GM10266 (cell line): ENCODE data around the gene ROR1.
A peak's percentile ranks its signal among the peaks of the same experiment; 100 is the strongest.
"Not testable (repeated sequence)": the region's sequence is repeated elsewhere in the genome, so short reads cannot be mapped to it uniquely, and the experiment has no call there.

Experiments used
- DNase-seq: peaks from one replicate; pipeline ENCODE4 v3.0.0; 2012; ENCODE audit errors: extremely low spot score
- CTCF ChIP-seq: IDR thresholded peaks from 2 replicates; pipeline ENCODE4 v1.5.1; 2012; ENCODE audit warnings: mild to moderate bottlenecking, low read depth; ENCODE audit not compliant: control insufficient read depth, insufficient read depth; ENCODE audit errors: missing control alignments

Gene ROR1

GRCh38 chr1:63821091-63822005, 47.5 kb downstream of the ROR1 start:
- no peak for DNase-seq
- no peak for TF ChIP-seq CTCF

GRCh38 chr1:63822540-63822939, 48.7 kb downstream of the ROR1 start:
- no peak for DNase-seq
- no peak for TF ChIP-seq CTCF

GRCh38 chr1:63824451-63824850, 50.6 kb downstream of the ROR1 start:
- TF ChIP-seq CTCF = no peak
- no peak for DNase-seq

GRCh38 chr1:63825111-63825510, 51.3 kb downstream of the ROR1 start:
- TF ChIP-seq CTCF = no peak

GRCh38 chr1:63826246-63826861, 52.5 kb downstream of the ROR1 start:
- not testable (repeated sequence) for DNase-seq

More at GRCh38 chr1:63825111-63825510, 51.3 kb downstream of the ROR1 start:
- DNase-seq = no peak

- DNase-seq = no peak
- TF ChIP-seq CTCF = no peak
These were observed 53.8 kb downstream of the ROR1 start for GRCh38 chr1:63827411-63828321.

- DNase-seq = peak; percentile 57
- TF ChIP-seq CTCF = no peak
These were observed 54.7 kb downstream of the ROR1 start for GRCh38 chr1:63828322-63829044.
